IPS-15b (cell line): ENCODE results near the gene NRBF2.
A peak's percentile ranks its signal among the peaks of the same experiment; 100 is the strongest.
"Not testable (repeated sequence)": the region's sequence is repeated elsewhere in the genome, so short reads cannot be mapped to it uniquely, and the experiment has no call there.

Experiments used
- H3K27me3 ChIP-seq: one replicate; pipeline ENCODE4 v1.6.1; 2013; ENCODE audit warnings: low read length; ENCODE audit not compliant: control insufficient read depth, insufficient read depth
- H3K36me3 ChIP-seq: one replicate; pipeline ENCODE4 v1.6.1; 2013; ENCODE audit warnings: low read length; ENCODE audit not compliant: control insufficient read depth, insufficient read depth
- H3K4me1 ChIP-seq: one replicate; pipeline ENCODE4 v1.6.1; 2013; ENCODE audit warnings: mild to moderate bottlenecking, low read length; ENCODE audit not compliant: control insufficient read depth, insufficient read depth
- H3K4me3 ChIP-seq: one replicate; pipeline ENCODE4 v1.5.1; 2013; ENCODE audit warnings: low read depth, low read length
- H3K9ac ChIP-seq: one replicate; pipeline ENCODE4 v1.6.1; 2013; ENCODE audit warnings: low read depth, mild to moderate bottlenecking, low read length
- H3K9me3 ChIP-seq: one replicate; pipeline ENCODE4 v1.6.1; 2013; ENCODE audit warnings: mild to moderate bottlenecking, low read length; ENCODE audit not compliant: control insufficient read depth, insufficient read depth

The NRBF2 gene

DNA sequence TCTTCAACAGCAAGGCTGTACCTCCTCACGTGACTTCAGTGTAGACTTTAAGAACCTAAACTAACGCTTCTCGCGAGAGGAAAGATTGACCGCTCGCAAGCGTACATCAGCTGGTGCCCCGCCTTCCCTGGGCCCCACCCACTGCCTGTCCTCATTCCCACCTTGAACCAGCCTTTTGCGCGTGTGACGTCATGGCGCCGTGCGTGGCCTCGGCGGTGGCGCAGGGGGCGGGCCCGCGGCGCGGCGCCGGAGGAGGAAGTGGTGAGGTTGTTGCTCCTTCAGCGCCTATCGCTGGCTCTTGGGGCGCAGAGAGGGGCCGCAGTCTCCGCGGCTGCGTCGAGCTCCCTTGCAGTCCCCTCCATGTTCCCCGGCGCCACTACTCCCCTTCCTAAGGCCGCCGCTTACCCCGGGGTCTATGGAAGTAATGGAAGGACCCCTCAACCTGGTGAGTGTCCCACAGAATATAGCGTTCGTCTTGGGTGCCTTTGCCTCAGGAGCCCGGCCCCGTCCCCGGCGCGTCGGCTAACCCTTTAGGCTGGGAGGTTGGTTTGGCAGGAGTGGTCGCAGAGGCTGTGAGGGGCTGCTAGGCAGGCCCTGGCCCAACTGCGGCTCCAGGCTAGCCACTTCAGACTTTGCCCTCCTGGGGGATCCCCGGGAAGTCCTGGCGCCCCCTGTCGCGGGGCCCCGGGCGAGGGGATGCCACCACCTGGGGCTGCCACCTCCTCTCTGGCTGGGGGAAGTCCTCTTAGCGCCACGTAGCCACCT is at the start of gene NRBF2:
NRBF2 (plus strand) TSS at position 273 of the 765 bp plus-strand sequence; CDS start at position 416, 143 bp downstream.
- Histone ChIP-seq H3K9me3 (no peaks in the 10 kb centered on the region), H3K9ac (peak within 1 kb of the TSS; percentile 90), H3K4me3 (peak within 1 kb of the TSS; percentile 92), H3K4me1 (peaks cover 6% of the 10 kb centered on the region), H3K27me3 (no peaks in the 10 kb centered on the region), H3K36me3 (peaks cover 2% of the 10 kb centered on the region)

GRCh38 chr10:63083406-63083805 is 49.7 kb upstream of the NRBF2 start:
- not testable (repeated sequence) for H3K4me1 ChIP-seq, H3K27me3 ChIP-seq, H3K9me3 ChIP-seq, H3K4me3 ChIP-seq, H3K9ac ChIP-seq, H3K36me3 ChIP-seq

DNA sequence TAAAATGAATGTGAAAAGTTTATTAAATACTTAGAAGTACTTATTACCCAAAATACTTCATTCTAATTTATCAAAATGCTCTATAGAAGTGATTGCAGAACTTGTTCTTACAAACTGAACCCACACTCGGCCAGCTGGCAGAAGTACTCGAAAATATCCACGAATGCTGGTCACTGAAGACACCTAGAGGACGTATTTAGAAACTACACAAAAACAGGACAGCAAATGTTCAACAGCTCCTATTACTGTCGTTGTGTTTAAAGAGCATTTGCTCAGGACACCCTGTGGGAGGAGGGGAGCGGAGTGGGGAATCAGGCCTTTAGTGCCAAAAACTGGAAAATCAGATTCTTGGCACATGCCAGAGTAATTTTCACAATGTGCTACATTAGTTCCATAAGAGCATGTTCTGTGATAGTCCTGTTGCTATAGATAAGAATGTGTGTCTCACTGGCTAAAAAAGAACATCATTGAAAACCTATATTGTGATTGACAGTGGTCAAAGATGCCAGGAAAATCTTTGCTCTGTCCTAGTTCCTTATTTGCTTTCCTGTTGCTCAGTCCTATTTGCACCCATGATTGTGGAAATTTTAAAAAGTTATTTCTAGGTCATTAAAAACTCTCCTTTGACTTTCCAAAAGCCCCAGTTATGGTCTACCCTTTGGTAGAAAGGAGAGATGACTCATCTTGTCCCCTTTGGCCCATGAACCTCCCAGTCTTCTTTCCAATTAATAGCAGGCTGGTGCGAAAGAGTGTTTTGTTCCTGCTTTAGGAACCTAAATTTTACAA is 49.0 kb upstream of the NRBF2 start:
- no peaks in the 10 kb centered on the region for H3K36me3 ChIP-seq
- H3K9ac ChIP-seq = no peak overlapping the region
- H3K4me3 ChIP-seq = no peak overlapping the region
- H3K27me3 ChIP-seq = no peaks in the 10 kb centered on the region
- no peaks in the 10 kb centered on the region for H3K9me3 ChIP-seq
- no peaks in the 10 kb centered on the region for H3K4me1 ChIP-seq

- Histone ChIP-seq H3K9me3 (no peaks in the 10 kb centered on the region), H3K36me3 (no peaks in the 10 kb centered on the region), H3K9ac (no peak overlapping the region), H3K4me1 (no peaks in the 10 kb centered on the region), H3K4me3 (no peak overlapping the region), H3K27me3 (no peaks in the 10 kb centered on the region)
Measured at GRCh38 chr10:63084690-63085382, 48.3 kb upstream of the NRBF2 start.

DNA sequence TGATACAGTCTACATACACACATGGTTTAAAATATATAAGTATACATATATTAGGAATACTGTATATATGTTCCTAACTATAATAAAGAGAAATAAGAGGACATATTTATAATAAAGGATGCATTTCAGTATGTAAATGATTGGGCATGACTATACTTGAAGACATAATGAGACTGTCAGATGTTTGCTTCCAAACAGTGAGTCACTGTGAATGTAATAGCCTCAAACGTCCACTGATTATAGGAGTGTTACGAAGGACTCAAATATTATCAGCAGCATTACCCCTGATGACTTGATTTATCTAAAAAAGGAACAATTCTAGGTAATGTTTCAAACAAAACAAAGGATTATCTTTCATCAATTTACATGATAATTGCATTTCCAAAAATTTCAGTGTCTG is 39.9 kb upstream of the NRBF2 start:
- H3K36me3 ChIP-seq = no peaks in the 10 kb centered on the region
- no peaks in the 10 kb centered on the region for H3K9me3 ChIP-seq
- H3K27me3 ChIP-seq = no peaks in the 10 kb centered on the region
- H3K4me1 ChIP-seq = no peaks in the 10 kb centered on the region
- no peak overlapping the region for H3K9ac ChIP-seq
- no peak overlapping the region for H3K4me3 ChIP-seq

GRCh38 chr10:63094405-63094804 is 38.7 kb upstream of the NRBF2 start:
- Histone ChIP-seq H3K9ac (no peak overlapping the region), H3K4me3 (no peak overlapping the region), H3K9me3 (no peaks in the 10 kb centered on the region), H3K4me1 (no peaks in the 10 kb centered on the region), H3K36me3 (no peaks in the 10 kb centered on the region), H3K27me3 (no peaks in the 10 kb centered on the region)

DNA sequence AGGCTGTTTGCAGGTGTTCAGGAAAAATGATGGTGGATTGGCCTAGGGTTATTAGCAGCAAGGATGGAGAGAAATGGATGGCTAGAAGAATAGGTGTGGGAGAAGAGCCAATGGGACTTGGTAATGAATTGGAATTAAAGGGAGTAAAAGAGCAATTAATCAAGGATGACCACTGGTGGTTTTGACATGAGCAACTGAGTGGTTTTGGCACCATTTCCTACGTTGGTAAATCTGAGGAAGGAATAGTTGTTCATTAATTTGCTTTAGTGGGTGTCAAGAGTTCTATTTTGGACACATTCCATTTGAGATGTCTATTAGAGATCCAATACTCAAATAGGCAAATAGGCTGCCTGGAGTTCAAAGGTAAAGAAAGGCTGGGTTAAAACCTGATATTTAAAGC is 38.2 kb upstream of the NRBF2 start:
- Histone ChIP-seq H3K36me3 (no peaks in the 10 kb centered on the region), H3K9ac (no peak overlapping the region), H3K4me1 (no peaks in the 10 kb centered on the region), H3K27me3 (no peaks in the 10 kb centered on the region), H3K9me3 (no peaks in the 10 kb centered on the region), H3K4me3 (no peak overlapping the region)

DNA sequence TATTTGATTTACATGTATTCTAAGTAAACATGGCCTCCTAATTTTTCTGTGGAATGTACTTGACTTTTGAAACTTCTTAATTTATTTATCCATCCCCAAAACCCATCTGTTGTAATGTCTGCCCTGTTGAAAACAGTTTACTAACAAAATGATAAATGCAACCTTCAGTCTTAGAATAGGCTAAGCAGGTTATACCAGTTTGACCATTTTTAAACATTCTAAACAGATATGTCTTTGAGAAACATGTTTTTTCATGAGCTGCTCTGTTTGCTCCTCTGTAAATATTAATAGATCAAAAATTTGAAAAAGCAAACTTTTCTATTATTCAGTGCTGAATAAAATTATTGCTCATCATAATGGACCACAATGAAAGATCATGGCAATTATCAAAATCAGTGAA is 33.4 kb upstream of the NRBF2 start:
- Histone ChIP-seq H3K36me3 (no peaks in the 10 kb centered on the region), H3K27me3 (no peaks in the 10 kb centered on the region), H3K9me3 (no peaks in the 10 kb centered on the region), H3K9ac (no peak overlapping the region), H3K4me3 (no peak overlapping the region), H3K4me1 (peaks cover 3% of the 10 kb centered on the region)

- not testable (repeated sequence) for H3K36me3 ChIP-seq, H3K9ac ChIP-seq, H3K27me3 ChIP-seq, H3K4me3 ChIP-seq, H3K9me3 ChIP-seq, H3K4me1 ChIP-seq
Measured at GRCh38 chr10:63101091-63101490, 32.0 kb upstream of the NRBF2 start.

- H3K4me3 ChIP-seq, H3K27me3 ChIP-seq, H3K36me3 ChIP-seq, H3K9me3 ChIP-seq, H3K4me1 ChIP-seq, H3K9ac ChIP-seq: not testable (repeated sequence)
Measured at GRCh38 chr10:63102279-63102883, 30.7 kb upstream of the NRBF2 start.

GRCh38 chr10:63103178-63103577 is 29.9 kb upstream of the NRBF2 start:
- H3K4me1 ChIP-seq, H3K36me3 ChIP-seq, H3K9ac ChIP-seq, H3K9me3 ChIP-seq, H3K4me3 ChIP-seq, H3K27me3 ChIP-seq: not testable (repeated sequence)
